Measurements from ENCODE around the gene KRTAP27-1.

The KRTAP27-1 gene

GRCh38 chr21:30337276-30337744, at the start of gene KRTAP27-1:
Gene KRTAP27-1, minus strand, starts transcription at chr21:30337694. Its CDS starts 26 bp downstream, at chr21:30337668.
- DNase-seq = no peak

GRCh38 chr21:30382201-30382600, 44.7 kb upstream of the KRTAP27-1 start:
- no peak for DNase-seq

GRCh38 chr21:30372139-30372770, 34.8 kb upstream of the KRTAP27-1 start, which contains the start of gene KRTAP13-2:
Gene KRTAP13-2, minus strand, starts transcription at chr21:30372271. Its CDS starts 58 bp downstream, at chr21:30372213.
- DNase-seq = no peak

- DNase-seq = no peak
These were observed 18.4 kb upstream of the KRTAP27-1 start for GRCh38 chr21:30355906-30356305.

GRCh38 chr21:30354308-30355005, 17.0 kb upstream of the KRTAP27-1 start:
- no peak for DNase-seq

GRCh38 chr21:30351534-30351933, 14.0 kb upstream of the KRTAP27-1 start:
- no peak for DNase-seq

- DNase-seq = peak; percentile 10
These were observed 12.1 kb upstream of the KRTAP27-1 start for GRCh38 chr21:30349572-30349971.

GRCh38 chr21:30348506-30348905, 11.0 kb upstream of the KRTAP27-1 start, which contains the start of gene KRTAP23-1:
Gene KRTAP23-1, minus strand, starts transcription at chr21:30348606. Its CDS starts 0 bp downstream, at chr21:30348606.
- no peak for DNase-seq

- DNase-seq = no peak
These were observed 7.5 kb upstream of the KRTAP27-1 start for GRCh38 chr21:30345014-30345413.

- DNase-seq = peak; percentile 14
These were observed 3.5 kb upstream of the KRTAP27-1 start for GRCh38 chr21:30340714-30341573.

GRCh38 chr21:30338717-30339116, 1.2 kb upstream of the KRTAP27-1 start:
- no peak for DNase-seq

GRCh38 chr21:30337772-30338171, 278 bp upstream of the KRTAP27-1 start:
- no peak for DNase-seq

GRCh38 chr21:30336596-30336995, 898 bp downstream of the KRTAP27-1 start:
- peak; percentile 43 for DNase-seq

GRCh38 chr21:30333736-30334135, 3.8 kb downstream of the KRTAP27-1 start:
- DNase-seq = no peak

GRCh38 chr21:30332681-30333080, 4.8 kb downstream of the KRTAP27-1 start:
- DNase-seq = no peak

- peak; percentile 68 for DNase-seq
These were observed 8.2 kb downstream of the KRTAP27-1 start for GRCh38 chr21:30329203-30329875.

GRCh38 chr21:30326390-30326789, 11.1 kb downstream of the KRTAP27-1 start:
- no peak for DNase-seq

GRCh38 chr21:30320215-30320614, 17.3 kb downstream of the KRTAP27-1 start, which contains the start of gene KRTAP26-1:
Gene KRTAP26-1, minus strand, starts transcription at chr21:30320315. Its CDS starts 280 bp downstream, at chr21:30320035.
- DNase-seq = no peak

GRCh38 chr21:30315701-30316100, 21.8 kb downstream of the KRTAP27-1 start:
- no peak for DNase-seq

- DNase-seq = no peak
These were observed 30.6 kb downstream of the KRTAP27-1 start for GRCh38 chr21:30306884-30307283.

- DNase-seq = no peak
These were observed 32.4 kb downstream of the KRTAP27-1 start for GRCh38 chr21:30305136-30305535.

- DNase-seq = no peak
These were observed 48.3 kb downstream of the KRTAP27-1 start, which contains the start of gene KRTAP25-1 for GRCh38 chr21:30289215-30289614. Gene KRTAP25-1, minus strand, starts transcription at chr21:30289514. Its CDS starts 24 bp downstream, at chr21:30289490.

All from NCI-H226 (cell line).